GM11168 (cell line): ENCODE results near the gene INPP4A.

Source experiments
- in situ Hi-C: fragments of 300-500 bp; cut with MboI; formaldehyde crosslinking; loops from one replicate; pipeline ENCODE4 v1.12.0; 2022; ENCODE audit warnings: low sequenced_read_pairs; ENCODE audit not compliant: unreplicated experiment

INPP4A gene

GRCh38 chr2:98444436-98445176 is at the start of gene INPP4A:
Gene INPP4A (plus strand): TSS chr2:98444858. CDS start chr2:98520049, 75,191 bp downstream.
- in situ Hi-C loops = no loop called here

GRCh38 chr2:98395977-98396376 is 48.7 kb upstream of the INPP4A start:
- in situ Hi-C loops = no loop called here

GRCh38 chr2:98396745-98397355 is 47.8 kb upstream of the INPP4A start:
- in situ Hi-C loops = no loop called here

- in situ Hi-C loops = no loop called here
These were observed 45.5 kb upstream of the INPP4A start for GRCh38 chr2:98399140-98399539.

- in situ Hi-C loops = loop anchor here (25.0 kb wide), 1 partner anchor 433 kb away; no protein-coding TSS in a partner anchor
These were observed 40.8 kb upstream of the INPP4A start for GRCh38 chr2:98403878-98404277.

GRCh38 chr2:98404556-98405250 is 40.0 kb upstream of the INPP4A start:
- in situ Hi-C loops = loop anchor here (25.0 kb wide), 1 partner anchor 433 kb away; no protein-coding TSS in a partner anchor

GRCh38 chr2:98405301-98405700 is 39.4 kb upstream of the INPP4A start:
- in situ Hi-C loops = loop anchor here (25.0 kb wide), 1 partner anchor 432 kb away; no protein-coding TSS in a partner anchor

- in situ Hi-C loops = loop anchor here (25.0 kb wide), 1 partner anchor 429 kb away; no protein-coding TSS in a partner anchor
These were observed 36.5 kb upstream of the INPP4A start for GRCh38 chr2:98408155-98408554.

GRCh38 chr2:98412751-98413458 is 31.8 kb upstream of the INPP4A start:
- in situ Hi-C loops = loop anchor here (5.0 to 25.0 kb wide), 2 partner anchors 109 to 424 kb away; no protein-coding TSS in a partner anchor

- in situ Hi-C loops = loop anchor here (5.0 to 25.0 kb wide), 2 partner anchors 108 to 423 kb away; no protein-coding TSS in a partner anchor
These were observed 30.4 kb upstream of the INPP4A start for GRCh38 chr2:98414246-98414645.

- in situ Hi-C loops = loop anchor here (25.0 kb wide), 1 partner anchor 422 kb away; no protein-coding TSS in a partner anchor
These were observed 28.9 kb upstream of the INPP4A start for GRCh38 chr2:98415719-98416248.

- in situ Hi-C loops = loop anchor here (25.0 kb wide), 1 partner anchor 421 kb away; no protein-coding TSS in a partner anchor
These were observed 28.1 kb upstream of the INPP4A start for GRCh38 chr2:98416383-98417159.

GRCh38 chr2:98419544-98419943 is 25.1 kb upstream of the INPP4A start:
- in situ Hi-C loops = loop anchor here (25.0 kb wide), 1 partner anchor 418 kb away; no protein-coding TSS in a partner anchor

GRCh38 chr2:98419977-98420725 is 24.5 kb upstream of the INPP4A start:
- in situ Hi-C loops = loop anchor here (25.0 kb wide), 1 partner anchor 417 kb away; no protein-coding TSS in a partner anchor

GRCh38 chr2:98422449-98422848 is 22.2 kb upstream of the INPP4A start:
- in situ Hi-C loops = loop anchor here (25.0 kb wide), 1 partner anchor 415 kb away; no protein-coding TSS in a partner anchor

- in situ Hi-C loops = no loop called here
These were observed 17.9 kb upstream of the INPP4A start for GRCh38 chr2:98426771-98427170.

- in situ Hi-C loops = no loop called here
These were observed 12.5 kb upstream of the INPP4A start for GRCh38 chr2:98432145-98432544.

- in situ Hi-C loops = no loop called here
These were observed 11.2 kb upstream of the INPP4A start for GRCh38 chr2:98433363-98433964.
